ENCODE measurements around the gene DHTKD1. TPM values are rescaled to one million over a fixed set of nuclear protein-coding genes. Genes with fewer than 3 reads are reported as not detected.

DHTKD1 gene
- polyA plus RNA-seq, 1 of the 3 experiments (the other 2 are of a cell fraction): 17.7 TPM

- no peak for TF ChIP-seq POLR2AphosphoS5 (IDR thresholded peaks at IDR 0.05; ENCODE audit: low read depth, low read length)
Observed at GRCh38 chr10:12036073-12036655, 32.6 kb upstream of the DHTKD1 start (continued).

- H3K9me3 ChIP-seq: no peaks in the 10 kb centered on the region
- peak overlapping the region; percentile 87 for H3K4me2 ChIP-seq
- H3K27me3 ChIP-seq (ENCODE audit: insufficient read depth): no peaks in the 10 kb centered on the region
- H3K4me3 ChIP-seq (ENCODE audit: low read depth in 2 of 2, low read length in 1 of 2): peak overlapping the region; percentile 89 to 95
- no peak for TF ChIP-seq CHD2 (IDR thresholded peaks at IDR 0.05; ENCODE audit: low read length, partially characterized antibody)
- TF ChIP-seq ELF1 (IDR thresholded peaks at IDR 0.05): no peak
- no peak for TF ChIP-seq RXRA (IDR thresholded peaks at IDR 0.05; ENCODE audit: borderline replicate concordance, low read depth)
- TF ChIP-seq FOXM1 (IDR thresholded peaks at IDR 0.05; ENCODE audit: low read depth): no peak
- TF ChIP-seq EZH2phosphoT487 (IDR thresholded peaks at IDR 0.05; ENCODE audit: borderline replicate concordance, low read depth): no peak
- TF ChIP-seq GABPA (IDR thresholded peaks at IDR 0.05; ENCODE audit: low read depth): no peak
- TF ChIP-seq EP300 (IDR thresholded peaks at IDR 0.05; ENCODE audit: borderline replicate concordance in 1 of 2, low read depth in 1 of 2, low read length in 1 of 2): no peak
- TF ChIP-seq MAX (IDR thresholded peaks at IDR 0.05; ENCODE audit: low read depth): no peak
- H3K36me3 ChIP-seq (replicated peaks in 1 of 2; ENCODE audit: control insufficient read depth in 1 of 2, insufficient read depth in 2 of 2, low read length in 1 of 2): peaks cover 0 to 2% of the 10 kb centered on the region in 2 experiments
- peaks cover 10 to 11% of the 10 kb centered on the region in 2 experiments; a peak in 3 of 4 replicates for H3K4me1 ChIP-seq (ENCODE audit: control insufficient read depth in 1 of 2, insufficient read depth in 2 of 2, low read depth in 1 of 2, low read length in 1 of 2)
- peak overlapping the region; percentile 98 to 99; a peak in 3 of 4 replicates for H3K27ac ChIP-seq (ENCODE audit: low read depth in 2 of 2, low read length in 1 of 2)
- ChIA-PET POLR2A (interaction anchor here (0.6 to 1.6 kb wide), 4 partner anchors 10 to 57 kb away, joined by 3 to 13 read pairs (median 3); partner anchors contain the start of gene DHTKD1), CTCF (interaction anchor here (1.4 to 1.5 kb wide), 2 partner anchors 55 to 88 kb away, joined by 3 to 5 read pairs; no protein-coding TSS in a partner anchor)
- H3K9ac ChIP-seq: peak overlapping the region; percentile 100
- H3F3A ChIP-seq (replicated peaks; ENCODE audit: insufficient read depth): no peaks in the 10 kb centered on the region
- DNase-seq: no peak
- H2AFZ ChIP-seq (ENCODE audit: low read depth): 0 out of 2 replicates have a peak overlapping the region, but pooled peaks have one; percentile 78
- WGBS (ENCODE audit: low lambda C conversion rate): 2% methylated on average over 26 of the region's 26 CpGs
- no peaks in the 10 kb centered on the region for H3K9me2 ChIP-seq
- H3K79me2 ChIP-seq (ENCODE audit: insufficient read depth): peaks cover 57% of the 10 kb centered on the region
- H4K20me1 ChIP-seq (ENCODE audit: insufficient read depth): peaks cover 5% of the 10 kb centered on the region; the same call in 1 of the 2 replicates
Observed at GRCh38 chr10:12041766-12042408, 26.9 kb upstream of the DHTKD1 start.

GRCh38 chr10:12042409-12042796 lies 26.4 kb upstream of the DHTKD1 start:
- Histone ChIP-seq H3K9me3 (no peaks in the 10 kb centered on the region), H2AFZ (ENCODE audit: low read depth) (peak overlapping the region; percentile 78; the same call in 1 of the 2 replicates), H3K27ac (ENCODE audit: low read depth in 2 of 2, low read length in 1 of 2) (peak overlapping the region; percentile 98 to 99), H3K4me3 (ENCODE audit: low read depth in 2 of 2, low read length in 1 of 2) (peak overlapping the region; percentile 89 to 95), H3F3A (replicated peaks; ENCODE audit: insufficient read depth) (no peaks in the 10 kb centered on the region), H3K4me1 (ENCODE audit: control insufficient read depth in 1 of 2, insufficient read depth in 2 of 2, low read depth in 1 of 2, low read length in 1 of 2) (peaks cover 10 to 11% of the 10 kb centered on the region in 2 experiments; a peak in 3 of 4 replicates), H3K79me2 (ENCODE audit: insufficient read depth) (peaks cover 52% of the 10 kb centered on the region), H4K20me1 (ENCODE audit: insufficient read depth) (peaks cover 5% of the 10 kb centered on the region; the same call in 1 of the 2 replicates), H3K4me2 (peak overlapping the region; percentile 87), H3K27me3 (ENCODE audit: insufficient read depth) (no peaks in the 10 kb centered on the region), H3K36me3 (replicated peaks in 1 of 2; ENCODE audit: control insufficient read depth in 1 of 2, insufficient read depth in 2 of 2, low read length in 1 of 2) (peaks cover 0 to 2% of the 10 kb centered on the region in 2 experiments), H3K9me2 (no peaks in the 10 kb centered on the region), H3K9ac (peak overlapping the region; percentile 100)
- ChIA-PET POLR2A (interaction anchor here (0.6 to 1.6 kb wide), 4 partner anchors 11 to 57 kb away, joined by 3 to 13 read pairs (median 3); partner anchors contain the start of gene DHTKD1), CTCF (interaction anchor here (1.4 to 1.5 kb wide), 2 partner anchors 56 to 87 kb away, joined by 3 to 5 read pairs; no protein-coding TSS in a partner anchor)
- DNase-seq: no peak
- 1% methylated on average over 22 of the region's 31 CpGs for WGBS (ENCODE audit: low lambda C conversion rate)
- peak; percentile 11; the same call in 1 of the 2 replicates for TF ChIP-seq MAX (IDR thresholded peaks at IDR 0.05; ENCODE audit: low read depth)
- TF ChIP-seq POLR2AphosphoS5 (IDR thresholded peaks at IDR 0.05; ENCODE audit: low read depth, low read length): 0 out of 2 replicates have a peak, but pooled peaks have one; percentile 25
- TF ChIP-seq MXI1 (IDR thresholded peaks at IDR 0.05; ENCODE audit: low read depth, low read length): peak; percentile 64; the same call in 1 of the 2 replicates
- no peak for TF ChIP-seq ZBTB33 (IDR thresholded peaks at IDR 0.05; ENCODE audit: borderline replicate concordance, low read depth)
- no peak for TF ChIP-seq FOXM1 (IDR thresholded peaks at IDR 0.05; ENCODE audit: low read depth)
